K562 (cell line): Measurements from ENCODE around the gene RIOK3. TPM values are rescaled to one million over a fixed set of nuclear protein-coding genes. Genes with fewer than 3 reads are reported as not detected.

ENCODE experiments used
- AFF4 ChIP-seq: sonication (generic); formaldehyde crosslinking; IDR thresholded peaks from 2 replicates; pipeline ENCODE4 v1.8.0; 2023; ENCODE audit warnings: mild to moderate bottlenecking, missing genetic modification reagents
- HDAC3 ChIP-seq: fragments of 450-650 bp; IDR thresholded peaks from 2 replicates; pipeline ENCODE4 v1.6.1; 2018; ENCODE audit warnings: borderline replicate concordance, mild to moderate bottlenecking, moderate library complexity; ENCODE audit not compliant: partially characterized antibody
- HMGN3 ChIP-seq: IDR thresholded peaks from 2 replicates; pipeline ENCODE4 v1.6.1; 2011; ENCODE audit warnings: borderline replicate concordance, low read depth, mild to moderate bottlenecking, mixed read lengths, low read length; ENCODE audit not compliant: insufficient read length; ENCODE audit errors: extremely low read depth
- RFX7 ChIP-seq: fragments of 250-450 bp; sonication (Bioruptor Pico); IDR thresholded peaks from 2 replicates; pipeline ENCODE4 v1.5.1; 2021; ENCODE audit warnings: mild to moderate bottlenecking
- SRSF3 ChIP-seq: fragments of 200-400 bp; formaldehyde crosslinking; IDR thresholded peaks from 2 replicates; pipeline ENCODE4 v1.6.1; 2016; ENCODE audit warnings: mild to moderate bottlenecking, low read length, moderate library complexity; ENCODE audit not compliant: insufficient read depth
- STAT5A ChIP-seq: IDR thresholded peaks from 2 replicates; pipeline ENCODE4 v1.6.1; 2012; ENCODE audit warnings: low read length, inconsistent platforms, borderline replicate concordance
- TAL1 ChIP-seq: fragments of 450-650 bp; IDR thresholded peaks from 2 replicates; pipeline ENCODE4 v1.6.1; 2016; ENCODE audit warnings: mild to moderate bottlenecking
- XRCC5 ChIP-seq: fragments of 200-400 bp; formaldehyde crosslinking; IDR thresholded peaks from 2 replicates; pipeline ENCODE4 v1.6.1; 2017; ENCODE audit warnings: low read depth, mild to moderate bottlenecking, low read length
- ZBTB11 ChIP-seq, 3 experiments: fragments of 200-800 bp in 1 of 3; fragments of 250-450 bp in 1 of 3; fragments of 450-650 bp in 1 of 3; sonication (Bioruptor Pico) in 1 of 3; sonication (Bioruptor generic) in 1 of 3; formaldehyde crosslinking in 1 of 3; IDR thresholded peaks; 2 replicates each; pipeline versions ENCODE4 v1.6.1 to v1.8.0; 2016 to 2022; ENCODE audit warnings: mild to moderate bottlenecking in 2 of 3, missing genetic modification characterization in 2 of 3, missing compliant biosample characterization in 1 of 3, moderate library complexity in 1 of 3
- ZBTB34 ChIP-seq: fragments of 250-450 bp; sonication (Bioruptor Pico); IDR thresholded peaks from 2 replicates; pipeline ENCODE4 v1.8.0; 2021; ENCODE audit warnings: mild to moderate bottlenecking, moderate library complexity
- ZNF277 ChIP-seq: fragments of 250-450 bp; sonication (Bioruptor Pico); IDR thresholded peaks from 2 replicates; pipeline ENCODE4 v1.8.0; 2022; ENCODE audit warnings: inconsistent platforms, mild to moderate bottlenecking, moderate library complexity, borderline replicate concordance
- ZNF316 ChIP-seq: fragments of 450-650 bp; IDR thresholded peaks from 2 replicates; pipeline ENCODE4 v1.6.1; 2016
- ZNF449 ChIP-seq: fragments of 250-450 bp; sonication (Bioruptor Pico); IDR thresholded peaks from 2 replicates; pipeline ENCODE4 v1.8.0; 2022; ENCODE audit warnings: moderate library complexity, mild to moderate bottlenecking, inconsistent platforms
- polyA plus RNA-seq, 8 experiments: library from polyadenylated mRNA; depleted of rRNA in 4 of 8; stranded (reverse) in 5 of 8; unstranded in 3 of 8; fragments of >200 nt; fragmentation: Nextera tagmentation in 2 of 8; fragmentation: Illumina TruSeq in 1 of 8; extraction: Ambion mirVana in 2 of 8; extraction: Trizol in 1 of 8; gene quantifications; 2 replicates each; pipeline versions ENCODE4 v1.2.1 to v1.2.3, GENCODE V29; 2011 to 2014; ENCODE audit warnings: inconsistent platforms in 1 of 8, missing spikeins in 1 of 8
- total RNA-seq, 7 experiments: library from RNA; depleted of rRNA in 6 of 7; stranded (reverse); fragments of >200 nt in 6 of 7; fragmentation: Illumina TruSeq in 2 of 7; extraction: Trizol in 2 of 7; gene quantifications; 2 replicates each; pipeline versions ENCODE4 v1.2.1 to v1.2.3, GENCODE V29; 2011 to 2021; ENCODE audit warnings: low replicate concordance in 1 of 7

Gene RIOK3
- total and polyA plus RNA-seq, 9 of the 15 experiments (the other 6 are each of a cell fraction or from before 2014, with no cell fraction given) = 21.4 to 89.5 (median 62.9) TPM

- TF ChIP-seq HDAC3 (no peak), SRSF3 (no peak), AFF4 (CRISPR knock-in tag) (no peak), ZBTB11 (CRISPR knock-in tag; IDR thresholded peaks at IDR 0.05) (no peak), ZNF316 (no peak), XRCC5 (peak; percentile 90; the same call in 1 of the 2 replicates), ZNF277 (CRISPR knock-in tag) (no peak), TAL1 (no peak), HMGN3 (no peak), RFX7 (CRISPR knock-in tag) (no peak), STAT5A (no peak), ZBTB34 (no peak), ZNF449 (no peak)
Measured at GRCh38 chr18:23515911-23516546, 62.9 kb downstream of the RIOK3 start (continued).
